Skeletal muscle tissue (tissue), 4 donors: Measurements from ENCODE around the gene ATG3. TPM values are rescaled to one million over a fixed set of nuclear protein-coding genes. Genes with fewer than 3 reads are reported as not detected.
"Not testable (repeated sequence)": the region's sequence is repeated elsewhere in the genome, so short reads cannot be mapped to it uniquely, and the experiment has no call there.

Experiments
- H3K27ac ChIP-seq: one replicate; pipeline ENCODE4 v1.7.0; 2013; ENCODE audit warnings: mild to moderate bottlenecking, low read depth, low read length, inconsistent platforms
- H3K27me3 ChIP-seq, 3 donors: one replicate each; pipeline ENCODE4 v1.7.0; 2013; ENCODE audit warnings: low read length in 3 of 3; ENCODE audit not compliant: control insufficient read depth in 3 of 3, insufficient read depth in 3 of 3
- H3K36me3 ChIP-seq, 3 donors: one replicate each; pipeline ENCODE4 v1.7.0; 2013; ENCODE audit warnings: low read length in 3 of 3; ENCODE audit not compliant: control insufficient read depth in 3 of 3, insufficient read depth in 3 of 3
- H3K4me1 ChIP-seq, 3 donors: one replicate each; pipeline ENCODE4 v1.7.0; 2013; ENCODE audit warnings: low read length in 3 of 3, mild to moderate bottlenecking in 3 of 3; ENCODE audit not compliant: control insufficient read depth in 3 of 3, insufficient read depth in 3 of 3
- H3K4me3 ChIP-seq, 3 donors: one replicate each; pipeline ENCODE4 v1.7.0; 2013; ENCODE audit warnings: low read length in 3 of 3
- H3K9ac ChIP-seq, 3 donors: one replicate each; pipeline ENCODE4 v1.7.0; 2013; ENCODE audit warnings: low read length in 3 of 3, mild to moderate bottlenecking in 3 of 3, moderate library complexity in 2 of 3, low read depth in 1 of 3
- H3K9me3 ChIP-seq, 3 donors: one replicate each; pipeline ENCODE4 v1.7.0; 2013; ENCODE audit warnings: low read length in 3 of 3; ENCODE audit not compliant: control insufficient read depth in 3 of 3
- total RNA-seq: library from RNA; depleted of rRNA; stranded (reverse); fragments of >200 nt; gene quantifications from one replicate; pipeline ENCODE4 v1.2.3, GENCODE V29; 2014
- donor health status: Osteomylitis.

The ATG3 gene
- total RNA-seq, 1 donor from 2014 or later: 24.5 TPM

DNA sequence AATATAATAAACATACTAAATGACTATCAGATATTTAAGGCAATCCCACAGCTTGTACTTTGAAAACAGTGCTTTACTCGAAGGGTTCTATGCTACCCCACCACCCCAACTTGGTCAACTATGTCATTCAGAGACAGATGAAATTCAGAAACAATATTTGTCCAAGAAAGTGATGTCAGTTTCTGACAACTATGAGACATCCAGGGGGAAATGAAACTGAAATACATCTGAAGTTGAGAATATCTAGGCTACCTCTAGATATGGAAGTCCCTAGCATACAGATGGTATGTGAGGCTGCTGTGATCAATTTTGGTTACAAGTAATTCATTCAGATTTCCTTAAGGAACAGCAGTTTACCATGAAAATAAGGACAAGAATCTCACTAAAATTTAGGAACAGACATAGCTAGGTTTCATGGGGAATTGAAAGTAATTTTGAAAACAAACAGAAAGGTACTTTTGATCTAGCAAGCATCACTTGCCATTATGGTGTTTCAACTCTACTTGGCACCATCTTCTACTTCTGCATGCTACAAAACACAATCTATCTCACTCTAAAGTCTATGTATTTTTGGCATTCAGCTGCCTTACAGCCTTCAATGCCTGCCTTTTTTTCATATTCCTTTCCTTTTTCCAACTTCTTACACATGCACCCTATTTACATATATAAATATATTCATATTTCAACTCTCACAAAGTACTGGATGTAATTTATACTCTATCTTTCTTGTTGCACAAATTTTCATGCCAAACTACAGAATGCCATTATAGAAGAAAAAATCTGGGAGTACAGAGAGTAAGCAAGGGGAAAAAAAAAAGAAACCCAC lies 21.7 kb downstream of the ATG3 start:
- H3K36me3 ChIP-seq: peaks cover 6 to 17% (median 14%) of the 10 kb centered on the region in 3 donors
- no peak overlapping the region for H3K27ac ChIP-seq
- no peak overlapping the region for H3K4me3 ChIP-seq
- H3K27me3 ChIP-seq: no peaks in the 10 kb centered on the region
- no peaks in the 10 kb centered on the region for H3K9me3 ChIP-seq
- H3K4me1 ChIP-seq: no peaks in the 10 kb centered on the region
- no peak overlapping the region for H3K9ac ChIP-seq

DNA sequence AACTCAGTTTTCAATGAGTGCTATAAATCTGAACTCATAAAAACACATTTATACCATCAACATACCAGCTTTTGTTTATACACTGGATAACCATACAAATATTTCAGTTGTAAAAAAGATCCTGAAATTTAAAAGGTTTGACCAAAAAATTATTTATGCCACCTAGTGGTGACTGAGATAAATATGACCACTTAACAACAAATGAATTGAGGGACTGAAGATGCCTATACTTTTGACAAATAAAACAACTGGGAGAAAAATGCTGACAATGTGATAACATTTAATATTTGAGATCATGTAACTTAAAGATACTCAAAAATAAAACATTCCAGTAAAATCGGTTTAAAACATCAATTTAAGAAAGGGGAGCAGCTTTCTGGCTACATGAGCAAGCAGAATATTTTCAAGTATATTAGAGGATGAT lies 30.4 kb downstream of the ATG3 start:
- H3K4me3 ChIP-seq: no peak overlapping the region
- no peak overlapping the region for H3K9ac ChIP-seq
- peaks cover 12 to 39% (median 29%) of the 10 kb centered on the region in 3 donors for H3K36me3 ChIP-seq
- no peak overlapping the region for H3K27ac ChIP-seq
- H3K4me1 ChIP-seq: no peaks in the 10 kb centered on the region
- H3K27me3 ChIP-seq: no peaks in the 10 kb centered on the region
- H3K9me3 ChIP-seq: no peaks in the 10 kb centered on the region

DNA sequence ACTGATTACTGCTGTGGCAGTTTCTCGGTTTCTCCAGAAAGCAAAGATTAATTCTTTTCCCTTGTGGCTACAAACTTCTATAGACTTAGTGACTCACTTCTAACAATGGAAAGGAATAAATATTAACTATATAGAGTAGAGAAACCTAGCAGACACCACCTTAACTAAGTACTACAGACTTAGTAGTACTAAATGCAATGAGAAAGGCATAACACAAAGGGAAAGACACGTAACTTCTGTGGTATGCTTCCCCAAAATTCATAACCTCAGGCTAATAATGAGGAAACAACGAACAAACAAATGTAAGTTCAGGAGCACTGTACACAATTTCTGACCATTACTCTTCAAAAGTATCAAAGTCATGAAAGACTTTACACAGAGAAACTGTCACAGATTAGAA lies 31.2 kb downstream of the ATG3 start:
- no peak overlapping the region for H3K4me3 ChIP-seq
- H3K4me1 ChIP-seq: no peaks in the 10 kb centered on the region
- no peak overlapping the region for H3K9ac ChIP-seq
- H3K27me3 ChIP-seq: no peaks in the 10 kb centered on the region
- H3K36me3 ChIP-seq: peaks cover 11 to 33% (median 28%) of the 10 kb centered on the region in 3 donors
- H3K9me3 ChIP-seq: no peaks in the 10 kb centered on the region
- no peak overlapping the region for H3K27ac ChIP-seq

DNA sequence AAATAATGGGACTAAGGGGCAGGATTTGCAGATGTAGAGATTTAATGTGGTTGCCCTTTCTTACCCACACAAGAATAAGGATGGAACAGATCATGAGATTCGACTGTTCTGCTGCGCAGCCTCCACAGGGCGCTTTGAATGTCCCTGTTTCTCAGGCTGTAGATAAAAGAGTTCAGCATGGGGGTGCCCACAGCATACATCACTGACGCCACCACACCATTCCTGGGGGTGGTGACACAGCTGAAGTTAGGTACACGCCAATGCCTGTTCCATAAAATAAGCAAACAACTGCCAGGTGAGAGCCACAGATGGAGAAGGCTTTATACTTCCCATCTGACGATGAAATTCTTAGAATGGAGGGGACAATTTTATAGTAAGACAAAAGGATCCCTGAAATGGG lies 37.6 kb downstream of the ATG3 start:
- not testable (repeated sequence) for H3K4me1 ChIP-seq, H3K9me3 ChIP-seq, H3K4me3 ChIP-seq, H3K27ac ChIP-seq, H3K9ac ChIP-seq, H3K27me3 ChIP-seq
- peaks cover 8 to 13% (median 11%) of the 10 kb centered on the region in 3 donors for H3K36me3 ChIP-seq

DNA sequence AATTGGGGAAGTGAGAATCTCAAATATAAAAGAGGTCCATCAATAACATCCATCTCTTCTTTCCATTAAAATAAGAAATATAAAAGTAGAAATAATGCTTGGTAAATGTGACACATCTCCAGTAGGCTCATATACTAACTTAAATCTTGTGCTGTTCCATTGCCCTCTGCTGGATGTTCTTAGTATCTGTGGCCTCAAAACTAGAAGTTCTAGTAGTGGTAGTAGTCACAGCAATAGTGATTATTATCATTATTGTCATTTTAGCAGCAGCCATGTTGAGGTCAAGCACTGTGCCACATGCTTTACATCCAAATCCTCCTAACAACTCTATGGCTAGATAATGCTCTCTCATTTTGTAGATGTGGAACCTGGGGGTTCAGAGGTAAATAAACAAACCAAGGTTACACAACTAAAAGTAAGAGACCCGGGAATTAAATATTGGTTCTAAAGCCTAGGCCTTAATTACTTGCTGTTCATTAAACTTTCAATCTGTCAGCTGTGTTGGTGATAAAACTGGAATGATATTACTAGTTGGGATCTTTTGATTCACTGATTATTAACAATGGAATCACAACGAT lies 42.2 kb downstream of the ATG3 start:
- Histone ChIP-seq H3K27me3 (no peaks in the 10 kb centered on the region), H3K27ac (no peak overlapping the region), H3K4me1 (no peaks in the 10 kb centered on the region), H3K9me3 (no peaks in the 10 kb centered on the region), H3K9ac (no peak overlapping the region), H3K36me3 (no peaks in the 10 kb centered on the region), H3K4me3 (no peak overlapping the region)

DNA sequence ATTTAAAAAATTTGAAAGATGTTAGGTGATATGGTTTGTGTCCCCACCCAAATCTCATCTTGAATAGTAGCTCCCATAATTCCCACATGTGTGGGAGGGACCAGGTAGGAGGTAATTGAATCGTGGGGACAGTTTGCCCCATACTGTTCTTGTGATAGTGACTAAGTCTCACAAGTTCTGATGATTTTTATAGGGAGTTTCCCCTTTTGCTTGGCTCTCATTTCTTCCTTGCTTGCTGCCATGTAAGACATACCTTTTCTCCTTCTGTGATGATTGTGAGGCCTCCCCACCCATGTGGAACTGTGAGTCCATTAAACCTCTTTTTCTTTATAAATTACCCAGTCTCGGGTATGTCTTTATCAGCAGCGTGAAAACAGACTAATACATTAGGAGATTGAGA lies 42.8 kb downstream of the ATG3 start:
- not testable (repeated sequence) for H3K4me3 ChIP-seq, H3K4me1 ChIP-seq, H3K27ac ChIP-seq, H3K36me3 ChIP-seq, H3K9ac ChIP-seq, H3K9me3 ChIP-seq, H3K27me3 ChIP-seq

DNA sequence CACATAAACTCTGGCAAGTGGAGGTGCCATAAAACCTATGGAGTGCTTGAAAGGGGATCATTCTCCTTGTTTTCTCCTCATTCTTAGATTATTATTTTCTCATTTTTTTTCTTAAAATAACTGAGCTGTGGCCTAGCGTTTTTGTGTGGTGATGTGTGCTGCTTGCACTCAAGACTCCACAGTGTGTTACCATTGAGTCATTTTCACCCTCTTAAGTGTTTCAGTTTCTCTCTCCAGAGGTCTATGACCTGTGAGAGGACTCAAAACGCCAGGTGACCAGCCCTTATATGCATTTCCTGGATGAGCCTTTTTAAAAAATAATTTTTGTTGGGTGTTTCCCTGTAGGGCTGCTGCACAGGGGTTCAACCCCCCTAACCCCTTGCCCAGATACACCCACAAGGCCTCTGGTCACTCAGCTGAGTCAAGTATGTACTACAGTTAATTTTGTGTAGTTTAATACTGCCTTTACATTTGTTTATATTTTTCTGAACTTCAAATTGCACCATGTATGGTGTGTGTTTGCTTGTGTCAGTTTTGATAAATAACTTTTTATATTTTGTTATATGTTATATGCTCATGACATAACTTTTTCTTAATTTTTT lies 47.1 kb downstream of the ATG3 start:
- H3K9me3 ChIP-seq: no peaks in the 10 kb centered on the region
- no peaks in the 10 kb centered on the region for H3K4me1 ChIP-seq
- H3K36me3 ChIP-seq: no peaks in the 10 kb centered on the region
- H3K27me3 ChIP-seq: no peaks in the 10 kb centered on the region
- H3K4me3 ChIP-seq: no peak overlapping the region
- no peak overlapping the region for H3K27ac ChIP-seq
- no peak overlapping the region for H3K9ac ChIP-seq

DNA sequence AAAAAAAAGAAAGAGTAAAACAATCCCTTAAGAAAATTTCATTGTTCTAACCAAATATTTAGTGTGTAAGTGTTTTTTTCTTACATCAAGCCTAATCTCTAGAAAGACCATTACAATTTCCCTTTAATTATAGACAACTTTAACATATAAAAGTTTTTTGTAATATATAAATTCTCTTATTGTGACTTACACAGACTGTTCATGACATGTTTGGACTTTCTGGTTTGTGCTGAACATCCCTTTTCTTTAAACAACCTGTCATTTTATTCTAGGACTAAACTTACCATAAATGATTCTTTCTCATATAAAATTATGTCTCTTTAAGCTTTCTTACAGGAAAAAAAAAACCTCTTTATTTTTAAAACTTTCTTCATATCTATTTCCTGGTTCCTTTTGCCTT lies 49.4 kb downstream of the ATG3 start:
- H3K36me3 ChIP-seq: no peaks in the 10 kb centered on the region
- no peaks in the 10 kb centered on the region for H3K27me3 ChIP-seq
- no peaks in the 10 kb centered on the region for H3K9me3 ChIP-seq
- H3K4me3 ChIP-seq: no peak overlapping the region
- H3K9ac ChIP-seq: no peak overlapping the region
- H3K27ac ChIP-seq: no peak overlapping the region
- H3K4me1 ChIP-seq: no peaks in the 10 kb centered on the region

DNA sequence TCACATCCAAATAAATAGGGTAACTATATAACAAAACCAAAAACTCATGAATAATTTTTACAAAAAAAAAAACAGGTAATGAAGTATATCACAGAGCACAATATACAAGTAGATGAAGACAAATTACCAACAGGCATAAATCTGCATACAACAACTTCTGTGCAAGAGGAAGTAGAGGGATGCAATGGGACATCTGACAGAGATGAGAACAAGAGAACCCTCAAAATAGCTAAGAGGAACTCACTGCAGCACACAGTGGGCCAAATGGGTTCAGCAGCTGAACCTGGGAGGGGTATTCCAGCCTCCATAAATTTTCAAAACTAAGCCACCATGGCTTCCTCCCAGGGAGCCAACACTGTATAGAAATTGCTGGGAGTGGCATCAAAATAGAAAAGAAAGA lies 52.9 kb downstream of the ATG3 start:
- Histone ChIP-seq H3K27me3 (no peaks in the 10 kb centered on the region), H3K9me3 (no peaks in the 10 kb centered on the region), H3K4me3 (no peak overlapping the region), H3K4me1 (no peaks in the 10 kb centered on the region), H3K9ac (no peak overlapping the region), H3K36me3 (no peaks in the 10 kb centered on the region), H3K27ac (no peak overlapping the region)

DNA sequence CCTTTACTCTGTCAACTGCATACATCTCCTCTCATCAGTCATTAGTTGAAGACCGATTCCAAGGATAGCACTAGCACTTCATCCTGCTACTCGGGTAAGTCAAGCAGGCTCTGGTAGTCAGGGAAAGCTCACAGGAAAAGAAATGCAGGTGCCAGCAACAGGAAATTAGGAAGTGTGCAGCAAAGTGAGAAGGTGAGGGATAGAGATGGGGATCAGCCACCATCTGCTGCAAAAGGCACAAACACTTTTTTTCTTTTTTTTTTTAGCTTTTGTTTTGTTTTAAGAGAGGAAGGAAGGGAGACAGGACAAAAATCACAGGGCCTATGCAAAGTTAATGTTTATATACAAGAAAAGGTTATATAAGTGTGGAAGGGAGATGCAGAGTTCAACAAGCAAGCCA lies 53.5 kb downstream of the ATG3 start:
- H3K27me3 ChIP-seq: no peaks in the 10 kb centered on the region
- H3K9ac ChIP-seq: no peak overlapping the region
- no peaks in the 10 kb centered on the region for H3K9me3 ChIP-seq
- H3K4me1 ChIP-seq: no peaks in the 10 kb centered on the region
- no peak overlapping the region for H3K27ac ChIP-seq
- H3K36me3 ChIP-seq: no peaks in the 10 kb centered on the region
- H3K4me3 ChIP-seq: no peak overlapping the region
